ENCODE results near the gene POFUT1. TPM values are rescaled to one million over a fixed set of nuclear protein-coding genes. Genes with fewer than 3 reads are reported as not detected.
A peak's percentile ranks its signal among the peaks of the same experiment; 100 is the strongest.

POFUT1 gene
- total and polyA plus RNA-seq, 4 donors = 10.6 to 35.2 (median 23.1) TPM

- no peak overlapping the region for H3K4me3 ChIP-seq (ENCODE audit: low read length in 2 of 2)
- ATAC-seq (ENCODE audit: low FRiP score) (no peak), DNase-seq (no peak)
- peaks cover 0 to 3% of the 10 kb centered on the region in 2 donors for H3K4me1 ChIP-seq (ENCODE audit: control insufficient read depth in 1 of 2, insufficient read depth in 2 of 2, low read length in 2 of 2)
- WGBS, 2 donors = 60 to 73% methylated on average over 8 of the region's 8 CpGs
- H3K9me3 ChIP-seq (ENCODE audit: control insufficient read depth, low read length) = no peaks in the 10 kb centered on the region
- intact Hi-C loops (cut with DNase I) = loop anchor here in 1 of 2 donors (10.0 kb wide), 2 partner anchors 153 to 283 kb away; partner anchors contain the start of gene ASXL1
- H3K36me3 ChIP-seq (ENCODE audit: control insufficient read depth in 1 of 2, insufficient read depth in 2 of 2, low read length in 1 of 2) = peaks cover 1 to 2% of the 10 kb centered on the region in 2 donors
- no peak overlapping the region for H3K27ac ChIP-seq (ENCODE audit: low read depth in 1 of 2, low read length in 2 of 2)
- no peaks in the 10 kb centered on the region for H3K27me3 ChIP-seq (ENCODE audit: control insufficient read depth in 1 of 2, insufficient read depth in 2 of 2, low read length in 1 of 2)
Measured at GRCh38 chr20:32201977-32202363, 5.7 kb upstream of the POFUT1 start.

GRCh38 chr20:32203356-32204204 lies 4.1 kb upstream of the POFUT1 start:
- no peaks in the 10 kb centered on the region for H3K9me3 ChIP-seq (ENCODE audit: control insufficient read depth, low read length)
- ATAC-seq (ENCODE audit: low FRiP score) (no peak), DNase-seq (no peak)
- H3K36me3 ChIP-seq (ENCODE audit: control insufficient read depth in 1 of 2, insufficient read depth in 2 of 2, low read length in 1 of 2) = peaks cover 1 to 2% of the 10 kb centered on the region in 2 donors
- peaks cover 0 to 3% of the 10 kb centered on the region in 2 donors for H3K4me1 ChIP-seq (ENCODE audit: control insufficient read depth in 1 of 2, insufficient read depth in 2 of 2, low read length in 2 of 2)
- no peaks in the 10 kb centered on the region for H3K27me3 ChIP-seq (ENCODE audit: control insufficient read depth in 1 of 2, insufficient read depth in 2 of 2, low read length in 1 of 2)
- intact Hi-C loops (cut with DNase I) = loop anchor here in 1 of 2 donors (10.0 kb wide), 2 partner anchors 151 to 281 kb away; partner anchors contain the start of gene ASXL1
- WGBS, 2 donors = 59 to 65% methylated on average over 11 of the region's 11 CpGs
- H3K4me3 ChIP-seq (ENCODE audit: low read length in 2 of 2) = no peak overlapping the region
- no peak overlapping the region for H3K27ac ChIP-seq (ENCODE audit: low read depth in 1 of 2, low read length in 2 of 2)

- H3K4me1 ChIP-seq (ENCODE audit: control insufficient read depth in 1 of 2, insufficient read depth in 2 of 2, low read length in 2 of 2) = peaks cover 0 to 3% of the 10 kb centered on the region in 2 donors
- H3K27ac ChIP-seq (ENCODE audit: low read depth in 1 of 2, low read length in 2 of 2) = no peak overlapping the region
- intact Hi-C loops (cut with DNase I) = loop anchor here in 1 of 2 donors (10.0 kb wide), 2 partner anchors 150 to 280 kb away; partner anchors contain the start of gene ASXL1
- ATAC-seq (ENCODE audit: low FRiP score) (no peak), DNase-seq (no peak)
- no peak overlapping the region for H3K4me3 ChIP-seq (ENCODE audit: low read length in 2 of 2)
- H3K36me3 ChIP-seq (ENCODE audit: control insufficient read depth in 1 of 2, insufficient read depth in 2 of 2, low read length in 1 of 2) = peaks cover 0 to 1% of the 10 kb centered on the region in 2 donors
- H3K27me3 ChIP-seq (ENCODE audit: control insufficient read depth in 1 of 2, insufficient read depth in 2 of 2, low read length in 1 of 2) = no peaks in the 10 kb centered on the region
- WGBS, 2 donors = 50 to 56% methylated on average over 4 of the region's 4 CpGs
- no peaks in the 10 kb centered on the region for H3K9me3 ChIP-seq (ENCODE audit: control insufficient read depth, low read length)
Measured at GRCh38 chr20:32204205-32205109, 3.2 kb upstream of the POFUT1 start.

- intact Hi-C loops (cut with DNase I) = loop anchor here in 1 of 2 donors (10.0 kb wide), 2 partner anchors 150 to 280 kb away; partner anchors contain the start of gene ASXL1
- WGBS, 2 donors = 44 to 55% methylated on average over 5 of the region's 5 CpGs
- no peak for DNase-seq
- peaks cover 0 to 3% of the 10 kb centered on the region in 2 donors for H3K4me1 ChIP-seq (ENCODE audit: control insufficient read depth in 1 of 2, insufficient read depth in 2 of 2, low read length in 2 of 2)
- H3K9me3 ChIP-seq (ENCODE audit: control insufficient read depth, low read length) = no peaks in the 10 kb centered on the region
- H3K27me3 ChIP-seq (ENCODE audit: control insufficient read depth in 1 of 2, insufficient read depth in 2 of 2, low read length in 1 of 2) = no peaks in the 10 kb centered on the region
- no peak overlapping the region for H3K27ac ChIP-seq (ENCODE audit: low read depth in 1 of 2, low read length in 2 of 2)
- no peak overlapping the region for H3K4me3 ChIP-seq (ENCODE audit: low read length in 2 of 2)
- H3K36me3 ChIP-seq (ENCODE audit: control insufficient read depth in 1 of 2, insufficient read depth in 2 of 2, low read length in 1 of 2) = peaks cover 0 to 1% of the 10 kb centered on the region in 2 donors
- ATAC-seq (ENCODE audit: low FRiP score) = no peak
Measured at GRCh38 chr20:32205110-32205842, 2.4 kb upstream of the POFUT1 start.

- DNase-seq (no peak), ATAC-seq (ENCODE audit: low FRiP score) (no peak)
- Histone ChIP-seq H3K36me3 (ENCODE audit: control insufficient read depth in 1 of 2, insufficient read depth in 2 of 2, low read length in 1 of 2) (peaks cover 0 to 3% of the 10 kb centered on the region in 2 donors), H3K4me1 (ENCODE audit: control insufficient read depth in 1 of 2, insufficient read depth in 2 of 2, low read length in 2 of 2) (peaks cover 0 to 3% of the 10 kb centered on the region in 2 donors), H3K27me3 (ENCODE audit: control insufficient read depth in 1 of 2, insufficient read depth in 2 of 2, low read length in 1 of 2) (no peaks in the 10 kb centered on the region), H3K27ac (ENCODE audit: low read depth in 1 of 2, low read length in 2 of 2) (peak overlapping the region in 1 of 2 donors; percentile 26), H3K9me3 (ENCODE audit: control insufficient read depth, low read length) (no peaks in the 10 kb centered on the region), H3K4me3 (ENCODE audit: low read length in 2 of 2) (peak overlapping the region in 1 of 2 donors; percentile 95)
- intact Hi-C loops (cut with DNase I) = loop anchor here in 1 of 2 donors (10.0 kb wide), 2 partner anchors 149 to 279 kb away; partner anchors contain the start of gene ASXL1
- 33 to 36% methylated on average over 8 of the region's 8 CpGs for WGBS, 2 donors
Measured at GRCh38 chr20:32205843-32206759, 1.6 kb upstream of the POFUT1 start.

GRCh38 chr20:32206760-32207625 lies 687 bp upstream of the POFUT1 start:
- intact Hi-C loops (cut with DNase I) = loop anchor here in 1 of 2 donors (10.0 kb wide), 2 partner anchors 148 to 278 kb away; partner anchors contain the start of gene ASXL1
- 3% methylated on average over 32 to 40 of the region's 40 CpGs for WGBS, 2 donors
- H3K27ac ChIP-seq (ENCODE audit: low read depth in 1 of 2, low read length in 2 of 2) = peak overlapping the region in 1 of 2 donors; percentile 26

More at GRCh38 chr20:32206760-32207625, 687 bp upstream of the POFUT1 start:
- H3K9me3 ChIP-seq (ENCODE audit: control insufficient read depth, low read length) = no peaks in the 10 kb centered on the region
- no peak for ATAC-seq (ENCODE audit: low FRiP score)
- H3K4me3 ChIP-seq (ENCODE audit: low read length in 2 of 2) = peak overlapping the region; percentile 88 to 95
- H3K36me3 ChIP-seq (ENCODE audit: control insufficient read depth in 1 of 2, insufficient read depth in 2 of 2, low read length in 1 of 2) = peaks cover 0 to 4% of the 10 kb centered on the region in 2 donors
- no peaks in the 10 kb centered on the region for H3K27me3 ChIP-seq (ENCODE audit: control insufficient read depth in 1 of 2, insufficient read depth in 2 of 2, low read length in 1 of 2)
- DNase-seq = no peak
- H3K4me1 ChIP-seq (ENCODE audit: control insufficient read depth in 1 of 2, insufficient read depth in 2 of 2, low read length in 2 of 2) = peaks cover 0 to 3% of the 10 kb centered on the region in 2 donors
